Measurements from ENCODE around the gene PYCR2. TPM values are rescaled to one million over a fixed set of nuclear protein-coding genes. Genes with fewer than 3 reads are reported as not detected.
A peak's percentile ranks its signal among the peaks of the same experiment; 100 is the strongest.

Gene PYCR2
- total RNA-seq, 2 experiments from 2014 or later: 106 to 126 TPM

GRCh38 chr1:225899044-225899925, 24.8 kb downstream of the PYCR2 start:
- no peaks in the 10 kb centered on the region for H3K36me3 Mint-ChIP-seq (ENCODE audit: low read depth)
- no peak for DNase-seq
- no peaks in the 10 kb centered on the region for H3K9me3 Mint-ChIP-seq (ENCODE audit: low read depth)
- no peak for ATAC-seq
- ChIA-PET CTCF (interaction anchor here (5.1 kb wide), 1 partner anchor 17 kb away, joined by 18 read pairs; the partner anchor contains the start of gene TMEM63A), POLR2A (no interaction called here)
- H3K27me3 Mint-ChIP-seq: no peaks in the 10 kb centered on the region
- no peak overlapping the region for H3K4me3 Mint-ChIP-seq
- H3K27ac Mint-ChIP-seq: peak overlapping the region; percentile 88
- peaks cover 39% of the 10 kb centered on the region for H3K4me1 Mint-ChIP-seq
- intact Hi-C loops (cut with DNase I, micrococcal nuclease): no loop called here

DNA sequence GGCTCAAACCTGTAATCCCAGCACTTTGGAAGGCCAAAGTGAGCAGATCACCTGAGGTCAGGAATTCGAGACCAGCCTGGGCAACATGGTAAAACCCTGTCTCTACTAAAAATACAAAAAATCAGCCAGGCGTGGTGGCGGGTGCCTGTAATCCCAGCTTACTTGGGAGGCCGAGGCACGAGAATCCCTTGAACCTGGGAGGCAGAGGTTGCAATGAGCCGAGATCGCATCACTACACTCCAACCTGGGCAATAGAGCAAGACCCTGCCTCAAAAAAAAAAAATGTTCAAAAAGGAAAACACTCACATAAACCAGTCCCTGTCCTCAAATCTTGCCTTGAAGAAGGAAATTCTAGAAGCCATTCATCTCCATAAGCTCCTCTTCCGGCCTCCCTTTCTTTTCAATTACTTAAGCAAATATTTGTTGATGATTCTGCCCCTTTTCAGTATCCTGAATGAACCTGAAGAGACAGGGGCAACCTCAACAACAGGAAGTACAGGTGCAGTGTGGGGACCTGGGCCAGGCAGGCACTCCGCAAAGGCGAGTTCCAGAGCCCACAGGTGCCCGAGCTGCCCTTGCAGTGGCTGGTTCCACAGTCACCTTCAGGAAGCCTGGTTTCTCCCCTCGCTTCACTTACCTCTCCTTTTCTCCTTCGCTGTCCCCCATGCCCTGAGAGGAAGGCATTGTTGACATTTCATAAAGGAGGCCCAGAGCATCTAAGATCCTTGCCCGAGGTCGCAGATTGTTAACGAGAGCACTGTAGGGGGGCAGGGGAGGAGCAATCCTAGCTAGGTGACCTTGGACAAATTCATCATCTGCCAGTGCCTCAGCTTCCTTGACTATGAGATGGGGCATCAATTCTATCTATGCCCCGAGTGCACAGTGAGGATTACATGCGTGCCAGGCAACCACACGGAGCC, 26.2 kb downstream of the PYCR2 start:
- intact Hi-C loops (cut with DNase I, micrococcal nuclease): loop anchor here (1.0 to 2.0 kb wide), 8 partner anchors 13 to 453 kb away; partner anchors contain the start of genes PYCR2 (in 2 of the 2), TMEM63A (in 2 of the 2), H3-3A (in 1 of the 2) and SRP9 (in 1 of the 2)
- no peaks in the 10 kb centered on the region for H3K27me3 Mint-ChIP-seq
- CTCF ChIA-PET: interaction anchor here (0.5 to 5.1 kb wide), 15 partner anchors 8 to 424 kb away, joined by 3 to 18 read pairs (median 3); partner anchors contain the start of genes EPHX1, SRP9 and TMEM63A
- no peaks in the 10 kb centered on the region for H3K36me3 Mint-ChIP-seq (ENCODE audit: low read depth)
- POLR2A ChIA-PET: interaction anchor here (0.6 to 1.8 kb wide), 8 partner anchors 12 to 406 kb away, joined by 3 to 16 read pairs (median 4); partner anchors contain the start of genes PYCR2 and TMEM63A
- ATAC-seq (no peak), DNase-seq (peak; percentile 41)
- peaks cover 42% of the 10 kb centered on the region for H3K4me1 Mint-ChIP-seq
- H3K4me3 Mint-ChIP-seq: peak overlapping the region; percentile 59
- H3K27ac Mint-ChIP-seq: peak overlapping the region; percentile 95
- H3K9me3 Mint-ChIP-seq (ENCODE audit: low read depth): no peaks in the 10 kb centered on the region

- Mint-ChIP-seq H3K4me1 (peaks cover 42% of the 10 kb centered on the region), H3K36me3 (ENCODE audit: low read depth) (no peaks in the 10 kb centered on the region), H3K4me3 (peak overlapping the region; percentile 59), H3K9me3 (ENCODE audit: low read depth) (no peaks in the 10 kb centered on the region), H3K27ac (peak overlapping the region; percentile 95), H3K27me3 (no peaks in the 10 kb centered on the region)
- intact Hi-C loops (cut with DNase I, micrococcal nuclease): loop anchor here (1.0 to 2.0 kb wide), 8 partner anchors 14 to 452 kb away; partner anchors contain the start of genes PYCR2 (in 2 of the 2), TMEM63A (in 2 of the 2), H3-3A (in 1 of the 2) and SRP9 (in 1 of the 2)
- ChIA-PET CTCF (interaction anchor here (0.6 to 5.1 kb wide), 14 partner anchors 12 to 864 kb away, joined by 3 to 18 read pairs (median 3); partner anchors contain the start of genes EPHX1, SRP9 and TMEM63A), POLR2A (interaction anchor here (0.7 to 1.8 kb wide), 5 partner anchors 15 to 102 kb away, joined by 3 to 9 read pairs (median 3); partner anchors contain the start of genes PYCR2, SDE2 and TMEM63A)
- DNase-seq: peak; percentile 80
- peak; percentile 98 for ATAC-seq
Observed at GRCh38 chr1:225896937-225897549, 27.0 kb downstream of the PYCR2 start.

GRCh38 chr1:225896494-225896893, 27.6 kb downstream of the PYCR2 start:
- ATAC-seq: no peak
- CTCF ChIA-PET: interaction anchor here (0.6 to 5.1 kb wide), 9 partner anchors 12 to 863 kb away, joined by 3 to 18 read pairs (median 4); partner anchors contain the start of genes SRP9 and TMEM63A
- POLR2A ChIA-PET: interaction anchor here (0.7 to 1.8 kb wide), 4 partner anchors 15 to 103 kb away, joined by 3 to 9 read pairs (median 3); partner anchors contain the start of genes PYCR2 and SDE2
- Mint-ChIP-seq H3K4me1 (peaks cover 42% of the 10 kb centered on the region), H3K36me3 (ENCODE audit: low read depth) (no peaks in the 10 kb centered on the region), H3K9me3 (ENCODE audit: low read depth) (no peaks in the 10 kb centered on the region), H3K4me3 (peak overlapping the region; percentile 59), H3K27ac (peak overlapping the region; percentile 95), H3K27me3 (no peaks in the 10 kb centered on the region)
- no peak for DNase-seq
- intact Hi-C loops (cut with DNase I, micrococcal nuclease): loop anchor here in 1 of 2 experiments (2.0 kb wide), 1 partner anchor 430 kb away; no protein-coding TSS in a partner anchor

GRCh38 chr1:225892307-225892706, 31.7 kb downstream of the PYCR2 start:
- Mint-ChIP-seq H3K4me3 (no peak overlapping the region), H3K27ac (no peak overlapping the region), H3K27me3 (no peaks in the 10 kb centered on the region), H3K36me3 (ENCODE audit: low read depth) (no peaks in the 10 kb centered on the region), H3K4me1 (peaks cover 22% of the 10 kb centered on the region), H3K9me3 (ENCODE audit: low read depth) (no peaks in the 10 kb centered on the region)
- ATAC-seq: no peak
- POLR2A ChIA-PET: no interaction called here
- CTCF ChIA-PET: interaction anchor here (0.6 to 1.1 kb wide), 3 partner anchors 14 to 57 kb away, joined by 3 to 4 read pairs (median 4); no protein-coding TSS in a partner anchor
- no peak for DNase-seq
- intact Hi-C loops (cut with DNase I, micrococcal nuclease): no loop called here

DNA sequence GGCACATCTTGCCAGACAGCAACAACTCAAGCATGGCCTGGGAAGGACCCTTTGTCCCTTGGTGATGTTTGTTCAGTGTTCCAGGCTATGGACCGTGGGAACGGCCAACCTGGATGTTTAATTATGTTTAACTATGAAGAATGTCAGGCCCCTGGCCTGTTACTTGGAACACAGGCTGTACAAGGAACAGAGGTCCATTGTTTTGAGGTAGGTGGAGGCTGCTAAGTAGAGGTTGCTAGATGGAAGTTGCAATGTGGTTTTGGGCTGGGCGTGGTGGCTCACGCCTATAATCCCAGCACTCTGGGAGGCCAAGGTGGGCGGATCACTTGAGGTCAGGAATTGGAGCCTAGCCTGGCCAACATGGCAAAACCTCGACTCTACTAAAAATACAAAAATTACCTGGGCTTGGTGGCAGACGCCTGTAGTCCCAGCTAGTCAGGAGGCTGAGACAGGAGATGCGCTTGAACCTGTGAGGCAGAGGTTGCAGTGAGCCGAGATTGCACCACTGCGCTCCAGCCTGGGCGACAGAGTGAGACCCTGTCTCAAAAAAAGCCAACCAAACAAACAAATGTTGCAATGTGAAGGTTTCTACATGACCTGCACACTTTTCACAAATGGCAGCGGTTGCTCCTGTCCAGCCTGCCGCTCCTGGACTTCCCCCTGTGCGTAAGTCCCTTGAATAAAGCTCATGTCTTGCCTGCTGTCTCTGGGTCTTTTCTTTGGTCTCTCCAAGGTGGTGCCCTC, 32.6 kb downstream of the PYCR2 start:
- POLR2A ChIA-PET: interaction anchor here (1.1 kb wide), 1 partner anchor 9 kb away, joined by 3 read pairs; the partner anchor contains the start of gene TMEM63A
- no peak for DNase-seq
- no peaks in the 10 kb centered on the region for H3K27me3 Mint-ChIP-seq
- no peak overlapping the region for H3K27ac Mint-ChIP-seq
- H3K4me1 Mint-ChIP-seq: peaks cover 13% of the 10 kb centered on the region
- no peaks in the 10 kb centered on the region for H3K36me3 Mint-ChIP-seq (ENCODE audit: low read depth)
- CTCF ChIA-PET: interaction anchor here (0.9 to 1.1 kb wide), 2 partner anchors 13 to 14 kb away, joined by 4 read pairs; no protein-coding TSS in a partner anchor
- intact Hi-C loops (cut with DNase I, micrococcal nuclease): no loop called here
- H3K9me3 Mint-ChIP-seq (ENCODE audit: low read depth): no peaks in the 10 kb centered on the region
- no peak overlapping the region for H3K4me3 Mint-ChIP-seq
- ATAC-seq: no peak

GRCh38 chr1:225890346-225891228, 33.5 kb downstream of the PYCR2 start:
- no peak for ATAC-seq
- no peak for DNase-seq
- no peaks in the 10 kb centered on the region for H3K27me3 Mint-ChIP-seq
- H3K36me3 Mint-ChIP-seq (ENCODE audit: low read depth): no peaks in the 10 kb centered on the region
- no peaks in the 10 kb centered on the region for H3K9me3 Mint-ChIP-seq (ENCODE audit: low read depth)
- H3K4me1 Mint-ChIP-seq: peaks cover 8% of the 10 kb centered on the region
- H3K27ac Mint-ChIP-seq: no peak overlapping the region
- CTCF ChIA-PET: interaction anchor here (1.8 kb wide), 1 partner anchor 9 kb away, joined by 6 read pairs; no protein-coding TSS in a partner anchor
- intact Hi-C loops (cut with DNase I, micrococcal nuclease): no loop called here
- H3K4me3 Mint-ChIP-seq: no peak overlapping the region
- POLR2A ChIA-PET: interaction anchor here (1.1 kb wide), 1 partner anchor 8 kb away, joined by 3 read pairs; the partner anchor contains the start of gene TMEM63A

GRCh38 chr1:225889743-225890142, 34.3 kb downstream of the PYCR2 start:
- H3K27ac Mint-ChIP-seq: no peak overlapping the region
- intact Hi-C loops (cut with DNase I, micrococcal nuclease): no loop called here
- H3K4me3 Mint-ChIP-seq: no peak overlapping the region
- H3K4me1 Mint-ChIP-seq: peaks cover 8% of the 10 kb centered on the region
- H3K27me3 Mint-ChIP-seq: no peaks in the 10 kb centered on the region
- H3K9me3 Mint-ChIP-seq (ENCODE audit: low read depth): no peaks in the 10 kb centered on the region
- no peaks in the 10 kb centered on the region for H3K36me3 Mint-ChIP-seq (ENCODE audit: low read depth)
- ChIA-PET POLR2A (interaction anchor here (0.5 kb wide), 1 partner anchor 816 kb away, joined by 7 read pairs; no protein-coding TSS in a partner anchor), CTCF (interaction anchor here (0.5 to 1.8 kb wide), 2 partner anchors 9 to 17 kb away, joined by 3 to 6 read pairs; no protein-coding TSS in a partner anchor)
- DNase-seq (no peak), ATAC-seq (no peak)

All from activated CD4-positive, alpha-beta T cell treated with anti-CD3 and anti-CD28 coated beads for 36 hours (primary cell).